ENCODE data around the gene ATXN7L1. TPM values are rescaled to one million over a fixed set of nuclear protein-coding genes. Genes with fewer than 3 reads are reported as not detected.

Gene ATXN7L1
- total RNA-seq, 1 experiment from 2014 or later: 38.5 TPM

DNA sequence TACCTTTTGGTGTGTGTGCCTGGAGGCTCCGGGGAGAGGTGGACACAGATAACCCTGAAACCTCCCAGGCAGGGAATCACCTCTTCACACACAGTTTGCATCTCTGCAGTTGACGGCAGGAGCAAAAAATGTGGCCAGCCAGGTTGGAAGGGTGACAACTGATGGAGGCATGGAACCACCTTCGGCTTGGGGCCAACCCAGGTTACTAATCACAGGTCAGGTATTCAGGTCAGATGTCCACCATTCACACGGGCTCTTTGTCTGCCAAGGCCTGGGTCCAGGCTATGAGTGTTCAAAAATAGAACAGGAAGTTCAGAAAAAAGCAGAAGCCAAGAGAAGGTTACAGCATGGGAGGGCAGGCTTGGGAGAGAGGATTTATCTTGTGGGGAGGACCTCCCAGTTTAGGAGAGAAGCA, 157.9 kb downstream of the ATXN7L1 start:
- peaks cover 11% of the 10 kb centered on the region for H3K36me3 Mint-ChIP-seq
- no peak for ATAC-seq
- POLR2A ChIA-PET: no interaction called here
- no peak overlapping the region for H3K4me3 Mint-ChIP-seq
- TF ChIP-seq, protein P1, sequence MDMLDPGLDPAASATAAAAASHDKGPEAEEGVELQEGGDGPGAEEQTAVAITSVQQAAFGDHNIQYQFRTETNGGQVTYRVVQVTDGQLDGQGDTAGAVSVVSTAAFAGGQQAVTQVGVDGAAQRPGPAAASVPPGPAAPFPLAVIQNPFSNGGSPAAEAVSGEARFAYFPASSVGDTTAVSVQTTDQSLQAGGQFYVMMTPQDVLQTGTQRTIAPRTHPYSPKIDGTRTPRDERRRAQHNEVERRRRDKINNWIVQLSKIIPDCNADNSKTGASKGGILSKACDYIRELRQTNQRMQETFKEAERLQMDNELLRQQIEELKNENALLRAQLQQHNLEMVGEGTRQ (CRISPR knock-in tag; IDR thresholded peaks at IDR 0.05): no peak
- TF ChIP-seq JUN (CRISPR knock-in tag; IDR thresholded peaks at IDR 0.05): no peak
- no peak for TF ChIP-seq ZNF416 (CRISPR knock-in tag; IDR thresholded peaks at IDR 0.05)
- TF ChIP-seq ZNF396 (CRISPR knock-in tag; IDR thresholded peaks at IDR 0.05; ENCODE audit: borderline replicate concordance): no peak
- no peak for TF ChIP-seq SMAD3 (CRISPR knock-in tag; IDR thresholded peaks at IDR 0.05; ENCODE audit: borderline replicate concordance)
- no peak for TF ChIP-seq MYBL2 (CRISPR knock-in tag; IDR thresholded peaks at IDR 0.05)
- H3K27ac Mint-ChIP-seq: peak overlapping the region; percentile 61
- peaks cover 44% of the 10 kb centered on the region for H3K4me1 Mint-ChIP-seq
- CTCF ChIA-PET: no interaction called here
- H3K9me3 Mint-ChIP-seq: peaks cover 8% of the 10 kb centered on the region
- no peaks in the 10 kb centered on the region for H3K27me3 Mint-ChIP-seq (ENCODE audit: low read depth)
- no peak for DNase-seq (ENCODE audit: low spot score)

DNA sequence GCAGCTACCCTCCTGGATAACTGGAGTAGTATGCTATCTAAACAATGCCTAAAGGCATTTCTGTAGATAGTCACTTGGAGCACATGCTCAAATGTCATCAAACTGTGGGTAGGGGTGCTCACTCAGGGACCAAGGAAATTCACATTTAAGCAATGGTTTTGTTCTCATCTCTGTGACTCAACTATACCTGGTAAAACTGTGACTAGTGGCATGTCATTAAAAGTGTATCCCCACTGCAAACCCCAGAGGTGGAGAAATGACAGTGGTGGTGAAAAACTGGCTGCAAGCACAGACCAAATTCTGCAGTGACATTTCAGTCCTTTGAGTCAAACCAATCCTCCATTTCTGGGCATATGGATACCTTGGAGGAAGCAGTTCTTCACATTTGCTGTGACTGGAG, 160.9 kb downstream of the ATXN7L1 start:
- ChIA-PET POLR2A (no interaction called here), CTCF (interaction anchor here (0.6 kb wide), 1 partner anchor 17 kb away, joined by 3 read pairs; no protein-coding TSS in a partner anchor)
- ATAC-seq (no peak), DNase-seq (ENCODE audit: low spot score) (no peak)
- peaks cover 37% of the 10 kb centered on the region for H3K9me3 Mint-ChIP-seq
- H3K4me3 Mint-ChIP-seq: no peak overlapping the region
- H3K4me1 Mint-ChIP-seq: peaks cover 26% of the 10 kb centered on the region
- H3K27ac Mint-ChIP-seq: no peak overlapping the region
- H3K36me3 Mint-ChIP-seq: peaks cover 41% of the 10 kb centered on the region
- peaks cover 15% of the 10 kb centered on the region for H3K27me3 Mint-ChIP-seq (ENCODE audit: low read depth)
- TF ChIP-seq NFATC4 (CRISPR knock-in tag; IDR thresholded peaks at IDR 0.05) (no peak), IRF2 (CRISPR knock-in tag; IDR thresholded peaks at IDR 0.05; ENCODE audit: borderline replicate concordance, low read depth) (no peak), TEAD4 (CRISPR knock-in tag; IDR thresholded peaks at IDR 0.05) (no peak), ZNF416 (CRISPR knock-in tag; IDR thresholded peaks at IDR 0.05) (no peak), ZNF396 (CRISPR knock-in tag; IDR thresholded peaks at IDR 0.05; ENCODE audit: borderline replicate concordance) (no peak), ZNF423 (CRISPR knock-in tag; IDR thresholded peaks at IDR 0.05) (no peak), ELF4 (CRISPR knock-in tag; IDR thresholded peaks at IDR 0.05; ENCODE audit: low read depth) (no peak), MXD4 (CRISPR knock-in tag; IDR thresholded peaks at IDR 0.05; ENCODE audit: borderline replicate concordance) (no peak), ZNF121 (CRISPR knock-in tag; IDR thresholded peaks at IDR 0.05) (no peak), HMGA2 (CRISPR knock-in tag; IDR thresholded peaks at IDR 0.05) (no peak)
- TF ChIP-seq, protein P2, sequence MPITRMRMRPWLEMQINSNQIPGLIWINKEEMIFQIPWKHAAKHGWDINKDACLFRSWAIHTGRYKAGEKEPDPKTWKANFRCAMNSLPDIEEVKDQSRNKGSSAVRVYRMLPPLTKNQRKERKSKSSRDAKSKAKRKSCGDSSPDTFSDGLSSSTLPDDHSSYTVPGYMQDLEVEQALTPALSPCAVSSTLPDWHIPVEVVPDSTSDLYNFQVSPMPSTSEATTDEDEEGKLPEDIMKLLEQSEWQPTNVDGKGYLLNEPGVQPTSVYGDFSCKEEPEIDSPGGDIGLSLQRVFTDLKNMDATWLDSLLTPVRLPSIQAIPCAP (CRISPR knock-in tag; IDR thresholded peaks at IDR 0.05): no peak
- TF ChIP-seq, protein P3, sequence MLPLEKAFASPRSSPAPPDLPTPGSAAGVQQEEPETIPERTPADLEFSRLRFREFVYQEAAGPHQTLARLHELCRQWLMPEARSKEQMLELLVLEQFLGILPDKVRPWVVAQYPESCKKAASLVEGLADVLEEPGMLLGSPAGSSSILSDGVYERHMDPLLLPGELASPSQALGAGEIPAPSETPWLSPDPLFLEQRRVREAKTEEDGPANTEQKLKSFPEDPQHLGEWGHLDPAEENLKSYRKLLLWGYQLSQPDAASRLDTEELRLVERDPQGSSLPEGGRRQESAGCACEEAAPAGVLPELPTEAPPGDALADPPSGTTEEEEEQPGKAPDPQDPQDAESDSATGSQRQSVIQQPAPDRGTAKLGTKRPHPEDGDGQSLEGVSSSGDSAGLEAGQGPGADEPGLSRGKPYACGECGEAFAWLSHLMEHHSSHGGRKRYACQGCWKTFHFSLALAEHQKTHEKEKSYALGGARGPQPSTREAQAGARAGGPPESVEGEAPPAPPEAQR (CRISPR knock-in tag; IDR thresholded peaks at IDR 0.05): no peak
- TF ChIP-seq, protein P4, sequence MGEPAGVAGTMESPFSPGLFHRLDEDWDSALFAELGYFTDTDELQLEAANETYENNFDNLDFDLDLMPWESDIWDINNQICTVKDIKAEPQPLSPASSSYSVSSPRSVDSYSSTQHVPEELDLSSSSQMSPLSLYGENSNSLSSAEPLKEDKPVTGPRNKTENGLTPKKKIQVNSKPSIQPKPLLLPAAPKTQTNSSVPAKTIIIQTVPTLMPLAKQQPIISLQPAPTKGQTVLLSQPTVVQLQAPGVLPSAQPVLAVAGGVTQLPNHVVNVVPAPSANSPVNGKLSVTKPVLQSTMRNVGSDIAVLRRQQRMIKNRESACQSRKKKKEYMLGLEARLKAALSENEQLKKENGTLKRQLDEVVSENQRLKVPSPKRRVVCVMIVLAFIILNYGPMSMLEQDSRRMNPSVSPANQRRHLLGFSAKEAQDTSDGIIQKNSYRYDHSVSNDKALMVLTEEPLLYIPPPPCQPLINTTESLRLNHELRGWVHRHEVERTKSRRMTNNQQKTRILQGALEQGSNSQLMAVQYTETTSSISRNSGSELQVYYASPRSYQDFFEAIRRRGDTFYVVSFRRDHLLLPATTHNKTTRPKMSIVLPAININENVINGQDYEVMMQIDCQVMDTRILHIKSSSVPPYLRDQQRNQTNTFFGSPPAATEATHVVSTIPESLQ (CRISPR knock-in tag; IDR thresholded peaks at IDR 0.05): no peak
- TF ChIP-seq, protein P5, sequence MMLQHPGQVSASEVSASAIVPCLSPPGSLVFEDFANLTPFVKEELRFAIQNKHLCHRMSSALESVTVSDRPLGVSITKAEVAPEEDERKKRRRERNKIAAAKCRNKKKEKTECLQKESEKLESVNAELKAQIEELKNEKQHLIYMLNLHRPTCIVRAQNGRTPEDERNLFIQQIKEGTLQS (CRISPR knock-in tag; conservative IDR thresholded peaks at IDR 0.05): no peak
- TF ChIP-seq, protein P1 (CRISPR knock-in tag; IDR thresholded peaks at IDR 0.05): no peak
- TF ChIP-seq, protein P6, sequence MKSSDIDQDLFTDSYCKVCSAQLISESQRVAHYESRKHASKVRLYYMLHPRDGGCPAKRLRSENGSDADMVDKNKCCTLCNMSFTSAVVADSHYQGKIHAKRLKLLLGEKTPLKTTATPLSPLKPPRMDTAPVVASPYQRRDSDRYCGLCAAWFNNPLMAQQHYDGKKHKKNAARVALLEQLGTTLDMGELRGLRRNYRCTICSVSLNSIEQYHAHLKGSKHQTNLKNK (CRISPR knock-in tag; IDR thresholded peaks at IDR 0.05): no peak
